NCI-H1694 treated with DMSO at 0.1 percent for 48 hours (cell line): Measurements from ENCODE around the gene TBC1D8B.
"Not testable (repeated sequence)": the region's sequence is repeated elsewhere in the genome, so short reads cannot be mapped to it uniquely, and the experiment has no call there.

ENCODE experiments used
- DNase-seq: peaks from one replicate; lab custom pipeline; 2025; lab: John Stamatoyannopoulos, UW

The TBC1D8B gene

GRCh38 chrX:106802388-106803275, at the start of gene TBC1D8B:
Gene TBC1D8B (plus strand): TSS chrX:106802673. CDS start chrX:106802854, 181 bp downstream.
- DNase-seq, result peak; percentile 55

GRCh38 chrX:106769288-106769687, 33.2 kb upstream of the TBC1D8B start:
- DNase-seq, result not testable (repeated sequence)

GRCh38 chrX:106774981-106775380, 27.5 kb upstream of the TBC1D8B start:
- DNase-seq, result no peak

GRCh38 chrX:106780264-106780663, 22.2 kb upstream of the TBC1D8B start:
- no peak for DNase-seq

GRCh38 chrX:106780664-106781377, 21.7 kb upstream of the TBC1D8B start:
- DNase-seq, result no peak

GRCh38 chrX:106783716-106784115, 18.8 kb upstream of the TBC1D8B start:
- no peak for DNase-seq

- DNase-seq, result no peak
Measured at GRCh38 chrX:106791495-106791894, 11.0 kb upstream of the TBC1D8B start.

GRCh38 chrX:106802063-106802387, 448 bp upstream of the TBC1D8B start:
- no peak for DNase-seq

- DNase-seq, result no peak
Measured at GRCh38 chrX:106811131-106811910, 8.8 kb downstream of the TBC1D8B start.

GRCh38 chrX:106812930-106813329, 10.5 kb downstream of the TBC1D8B start:
- DNase-seq, result not testable (repeated sequence)

GRCh38 chrX:106814093-106814492, 11.6 kb downstream of the TBC1D8B start:
- DNase-seq, result not testable (repeated sequence)

GRCh38 chrX:106862972-106863688, 60.7 kb downstream of the TBC1D8B start:
- DNase-seq, result peak; percentile 2

GRCh38 chrX:106863697-106864096, 61.2 kb downstream of the TBC1D8B start:
- DNase-seq, result no peak

GRCh38 chrX:106872796-106873195, 70.3 kb downstream of the TBC1D8B start:
- DNase-seq, result not testable (repeated sequence)

- peak; percentile 9 for DNase-seq
Measured at GRCh38 chrX:106874075-106874474, 71.6 kb downstream of the TBC1D8B start.

- DNase-seq, result no peak
Measured at GRCh38 chrX:106875151-106875550, 72.7 kb downstream of the TBC1D8B start.

GRCh38 chrX:106889468-106889867, 87.0 kb downstream of the TBC1D8B start:
- DNase-seq, result no peak

- DNase-seq, result no peak
Measured at GRCh38 chrX:106891762-106892460, 89.4 kb downstream of the TBC1D8B start.

GRCh38 chrX:106894392-106894909, 92.0 kb downstream of the TBC1D8B start:
- DNase-seq, result peak; percentile 38

- no peak for DNase-seq
Measured at GRCh38 chrX:106894978-106895452, 92.5 kb downstream of the TBC1D8B start.

GRCh38 chrX:106897259-106897658, 94.8 kb downstream of the TBC1D8B start:
- DNase-seq, result no peak
